ENCODE data around the gene MSRB3.
A peak's percentile ranks its signal among the peaks of the same experiment; 100 is the strongest.
"Not testable (repeated sequence)": the region's sequence is repeated elsewhere in the genome, so short reads cannot be mapped to it uniquely, and the experiment has no call there.

MSRB3 gene

DNA sequence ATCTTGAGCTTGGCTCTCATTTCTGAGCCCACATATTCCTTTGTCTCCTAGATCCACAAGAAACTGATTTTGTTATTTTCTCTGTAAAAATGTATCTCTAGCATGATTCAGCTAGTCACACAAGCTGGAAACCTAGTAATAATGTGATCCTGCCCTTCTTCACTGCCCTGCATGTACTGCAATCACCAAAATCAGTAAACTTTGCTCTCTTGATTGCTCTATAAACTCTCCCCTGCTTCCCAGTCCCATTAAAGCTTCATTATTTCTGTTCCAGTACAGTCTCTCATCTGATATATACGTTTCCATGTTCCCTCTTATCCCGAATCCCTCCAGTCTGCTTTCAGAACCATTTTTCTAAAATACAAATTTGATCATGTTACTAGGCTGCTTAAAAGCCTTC is 166.5 kb downstream of the MSRB3 start:
- H3K4me3 ChIP-seq: no peak overlapping the region
- peaks cover 8% of the 10 kb centered on the region for H3K4me1 ChIP-seq
- 0 out of 2 replicates have a peak, but pooled peaks cover 3% of the 10 kb centered on the region for H3K27me3 ChIP-seq (ENCODE audit: low read depth)
- no peak for DNase-seq (ENCODE audit: low spot score in 2 of 2)
- in situ Hi-C loops (cut with MboI; ENCODE audit: low sequenced_read_pairs): no loop called here
- H3K36me3 ChIP-seq (replicated peaks): no peaks in the 10 kb centered on the region
- no peaks in the 10 kb centered on the region for H3K9me3 ChIP-seq

GRCh38 chr12:65446901-65447300 is 168.4 kb downstream of the MSRB3 start:
- Histone ChIP-seq H3K9me3 (no peaks in the 10 kb centered on the region), H3K4me1 (peaks cover 21% of the 10 kb centered on the region), H3K27me3 (ENCODE audit: low read depth) (no peaks in the 10 kb centered on the region), H3K36me3 (replicated peaks) (no peaks in the 10 kb centered on the region), H3K4me3 (no peak overlapping the region)
- no peak for DNase-seq (ENCODE audit: low spot score in 2 of 2)
- in situ Hi-C loops (cut with MboI; ENCODE audit: low sequenced_read_pairs): no loop called here

DNA sequence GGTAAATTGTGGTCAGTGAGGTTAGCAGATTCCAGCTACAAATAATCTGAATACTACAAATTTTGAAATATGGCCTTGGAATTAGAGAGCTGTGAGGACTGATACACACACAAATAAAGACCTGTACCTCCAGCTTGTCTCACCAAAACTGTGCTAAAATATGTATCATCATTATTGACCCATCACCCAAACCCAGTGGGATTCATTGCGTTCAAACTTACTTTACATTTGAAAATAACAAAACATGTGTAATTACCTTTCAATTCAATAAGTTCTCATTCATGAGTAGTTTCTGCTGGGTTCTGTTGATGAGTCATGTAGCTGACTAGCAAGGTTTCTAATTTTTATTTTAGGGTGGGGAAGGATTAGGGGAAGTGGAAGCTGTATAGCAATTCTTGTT is 170.9 kb downstream of the MSRB3 start:
- DNase-seq (ENCODE audit: low spot score in 2 of 2): peak in 1 of 2 experiments; percentile 64
- Histone ChIP-seq H3K9me3 (no peaks in the 10 kb centered on the region), H3K27me3 (ENCODE audit: low read depth) (no peaks in the 10 kb centered on the region), H3K4me1 (peaks cover 21% of the 10 kb centered on the region), H3K4me3 (no peak overlapping the region), H3K36me3 (replicated peaks) (no peaks in the 10 kb centered on the region)
- in situ Hi-C loops (cut with MboI; ENCODE audit: low sequenced_read_pairs): no loop called here

DNA sequence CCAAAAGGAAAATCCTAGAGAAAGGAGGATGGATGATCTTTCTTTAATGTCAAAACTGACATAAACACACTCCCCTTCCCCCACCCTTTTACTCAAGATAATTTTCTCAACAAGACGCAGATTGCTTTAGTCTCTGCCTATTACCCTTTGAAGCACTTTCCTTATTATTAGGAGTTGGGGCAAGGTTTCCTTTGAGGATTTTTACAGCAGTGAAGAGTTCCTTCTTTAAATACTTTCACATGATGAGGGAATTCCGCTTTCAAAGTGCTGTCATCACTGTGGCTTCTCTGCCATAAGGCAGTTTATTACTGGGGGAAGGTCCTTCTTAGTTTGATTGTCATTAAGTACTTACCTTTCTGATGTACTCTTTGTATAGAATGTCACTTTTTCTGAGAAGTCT is 172.1 kb downstream of the MSRB3 start:
- peaks cover 21% of the 10 kb centered on the region for H3K4me1 ChIP-seq
- no peaks in the 10 kb centered on the region for H3K36me3 ChIP-seq (replicated peaks)
- in situ Hi-C loops (cut with MboI; ENCODE audit: low sequenced_read_pairs): no loop called here
- H3K4me3 ChIP-seq: no peak overlapping the region
- no peak for DNase-seq (ENCODE audit: low spot score in 2 of 2)
- H3K27me3 ChIP-seq (ENCODE audit: low read depth): no peaks in the 10 kb centered on the region
- H3K9me3 ChIP-seq: no peaks in the 10 kb centered on the region

- Histone ChIP-seq H3K4me1 (peaks cover 20% of the 10 kb centered on the region), H3K36me3 (replicated peaks) (no peaks in the 10 kb centered on the region), H3K4me3 (no peak overlapping the region), H3K27me3 (ENCODE audit: low read depth) (no peaks in the 10 kb centered on the region), H3K9me3 (no peaks in the 10 kb centered on the region)
- DNase-seq (ENCODE audit: low spot score in 2 of 2): no peak
- in situ Hi-C loops (cut with MboI; ENCODE audit: low sequenced_read_pairs): no loop called here
These were observed 175.8 kb downstream of the MSRB3 start for GRCh38 chr12:65454115-65454787.

- not testable (repeated sequence) for H3K4me1 ChIP-seq; H3K36me3 ChIP-seq (replicated peaks); H3K4me3 ChIP-seq; DNase-seq (ENCODE audit: low spot score in 2 of 2); H3K27me3 ChIP-seq (ENCODE audit: low read depth); H3K9me3 ChIP-seq
- in situ Hi-C loops (cut with MboI; ENCODE audit: low sequenced_read_pairs): loop anchor here (5.0 kb wide), 1 partner anchor 40 kb away; no protein-coding TSS in a partner anchor
These were observed 178.9 kb downstream of the MSRB3 start for GRCh38 chr12:65457341-65457740.

DNA sequence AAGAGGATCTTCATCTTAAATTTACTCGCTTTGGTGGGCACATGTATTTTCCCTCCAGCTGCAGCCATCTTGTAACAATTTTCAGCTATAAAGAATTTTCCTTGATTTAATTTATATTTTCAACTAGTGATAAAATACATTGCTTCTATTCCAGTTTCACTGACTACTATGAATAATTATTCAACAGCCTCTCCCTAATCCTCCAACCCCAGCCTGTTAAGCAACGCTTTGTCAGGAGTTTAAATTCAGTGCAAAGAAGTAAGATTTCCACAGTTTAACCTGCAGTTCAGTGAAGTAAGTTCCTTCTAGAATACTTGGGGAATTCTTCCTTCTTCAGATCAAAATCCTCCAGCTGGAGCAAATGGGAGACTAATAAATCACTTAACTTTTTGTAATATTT is 180.2 kb downstream of the MSRB3 start:
- H3K9me3 ChIP-seq: no peaks in the 10 kb centered on the region
- in situ Hi-C loops (cut with MboI; ENCODE audit: low sequenced_read_pairs): loop anchor here (5.0 kb wide), 1 partner anchor 41 kb away; no protein-coding TSS in a partner anchor
- no peaks in the 10 kb centered on the region for H3K4me1 ChIP-seq
- H3K4me3 ChIP-seq: no peak overlapping the region
- no peaks in the 10 kb centered on the region for H3K27me3 ChIP-seq (ENCODE audit: low read depth)
- H3K36me3 ChIP-seq (replicated peaks): no peaks in the 10 kb centered on the region
- no peak for DNase-seq (ENCODE audit: low spot score in 2 of 2)

- in situ Hi-C loops (cut with MboI; ENCODE audit: low sequenced_read_pairs): loop anchor here (5.0 kb wide), 1 partner anchor 42 kb away; no protein-coding TSS in a partner anchor
- no peaks in the 10 kb centered on the region for H3K36me3 ChIP-seq (replicated peaks)
These were observed 181.1 kb downstream of the MSRB3 start for GRCh38 chr12:65459545-65459944.

GRCh38 chr12:65460063-65460462 is 181.6 kb downstream of the MSRB3 start:
- no peak overlapping the region for H3K4me3 ChIP-seq
- H3K9me3 ChIP-seq: no peaks in the 10 kb centered on the region
- H3K36me3 ChIP-seq (replicated peaks): no peaks in the 10 kb centered on the region
- in situ Hi-C loops (cut with MboI; ENCODE audit: low sequenced_read_pairs): no loop called here
- no peaks in the 10 kb centered on the region for H3K27me3 ChIP-seq (ENCODE audit: low read depth)
- no peaks in the 10 kb centered on the region for H3K4me1 ChIP-seq
- DNase-seq (ENCODE audit: low spot score in 2 of 2): no peak

More at GRCh38 chr12:65459545-65459944, 181.1 kb downstream of the MSRB3 start:
- Histone ChIP-seq H3K27me3 (ENCODE audit: low read depth) (no peaks in the 10 kb centered on the region), H3K4me3 (no peak overlapping the region), H3K4me1 (no peaks in the 10 kb centered on the region), H3K9me3 (no peaks in the 10 kb centered on the region)
- no peak for DNase-seq (ENCODE audit: low spot score in 2 of 2)

DNA sequence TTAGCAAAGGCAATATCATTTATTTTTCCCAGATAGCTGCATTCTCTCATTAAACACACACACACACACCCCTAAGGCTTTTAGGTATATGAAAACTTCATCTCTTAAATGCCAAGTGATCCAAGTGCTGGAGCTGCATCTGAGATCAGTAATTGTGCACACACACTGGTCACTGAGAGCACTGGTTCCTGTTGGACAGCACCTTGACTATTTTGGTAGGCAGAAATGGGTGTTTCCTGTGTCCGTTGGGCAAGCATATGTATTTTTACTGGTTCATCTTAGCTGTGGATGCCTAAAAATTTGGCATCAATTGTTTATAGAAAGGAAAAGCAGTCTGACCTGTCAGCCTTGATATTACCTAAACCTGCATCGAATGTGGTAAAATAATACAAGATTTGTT is 182.5 kb downstream of the MSRB3 start:
- Histone ChIP-seq H3K9me3 (no peaks in the 10 kb centered on the region), H3K36me3 (replicated peaks) (no peaks in the 10 kb centered on the region), H3K27me3 (ENCODE audit: low read depth) (no peaks in the 10 kb centered on the region), H3K4me1 (no peaks in the 10 kb centered on the region), H3K4me3 (no peak overlapping the region)
- in situ Hi-C loops (cut with MboI; ENCODE audit: low sequenced_read_pairs): no loop called here
- no peak for DNase-seq (ENCODE audit: low spot score in 2 of 2)

- no peaks in the 10 kb centered on the region for H3K27me3 ChIP-seq (ENCODE audit: low read depth)
- DNase-seq (ENCODE audit: low spot score in 2 of 2): no peak
- in situ Hi-C loops (cut with MboI; ENCODE audit: low sequenced_read_pairs): no loop called here
- H3K36me3 ChIP-seq (replicated peaks): no peaks in the 10 kb centered on the region
- H3K9me3 ChIP-seq: no peaks in the 10 kb centered on the region
- no peak overlapping the region for H3K4me3 ChIP-seq
- no peaks in the 10 kb centered on the region for H3K4me1 ChIP-seq
These were observed 184.0 kb downstream of the MSRB3 start for GRCh38 chr12:65462484-65462883.

DNA sequence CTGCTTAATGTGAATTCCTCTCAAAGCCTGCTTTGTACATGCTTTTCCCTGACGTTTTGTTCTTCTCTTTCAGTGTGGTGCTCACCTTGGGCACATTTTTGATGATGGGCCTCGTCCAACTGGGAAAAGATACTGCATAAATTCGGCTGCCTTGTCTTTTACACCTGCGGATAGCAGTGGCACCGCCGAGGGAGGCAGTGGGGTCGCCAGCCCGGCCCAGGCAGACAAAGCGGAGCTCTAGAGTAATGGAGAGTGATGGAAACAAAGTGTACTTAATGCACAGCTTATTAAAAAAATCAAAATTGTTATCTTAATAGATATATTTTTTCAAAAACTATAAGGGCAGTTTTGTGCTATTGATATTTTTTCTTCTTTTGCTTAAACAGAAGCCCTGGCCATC is 184.6 kb downstream of the MSRB3 start:
- in situ Hi-C loops (cut with MboI; ENCODE audit: low sequenced_read_pairs): no loop called here
- Histone ChIP-seq H3K27me3 (ENCODE audit: low read depth) (no peaks in the 10 kb centered on the region), H3K4me1 (no peaks in the 10 kb centered on the region), H3K9me3 (no peaks in the 10 kb centered on the region), H3K36me3 (replicated peaks) (no peaks in the 10 kb centered on the region), H3K4me3 (no peak overlapping the region)
- no peak for DNase-seq (ENCODE audit: low spot score in 2 of 2)

DNA sequence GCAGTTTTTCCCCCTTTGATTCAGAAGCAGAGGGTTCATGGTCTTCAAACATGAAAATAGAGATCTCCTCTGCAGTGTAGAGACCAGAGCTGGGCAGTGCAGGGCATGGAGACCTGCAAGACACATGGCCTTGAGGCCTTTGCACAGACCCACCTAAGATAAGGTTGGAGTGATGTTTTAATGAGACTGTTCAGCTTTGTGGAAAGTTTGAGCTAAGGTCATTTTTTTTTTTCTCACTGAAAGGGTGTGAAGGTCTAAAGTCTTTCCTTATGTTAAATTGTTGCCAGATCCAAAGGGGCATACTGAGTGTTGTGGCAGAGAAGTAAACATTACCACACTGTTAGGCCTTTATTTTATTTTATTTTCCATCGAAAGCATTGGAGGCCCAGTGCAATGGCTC is 185.1 kb downstream of the MSRB3 start:
- in situ Hi-C loops (cut with MboI; ENCODE audit: low sequenced_read_pairs): no loop called here
- no peaks in the 10 kb centered on the region for H3K36me3 ChIP-seq (replicated peaks)
- H3K4me3 ChIP-seq: no peak overlapping the region
- no peaks in the 10 kb centered on the region for H3K27me3 ChIP-seq (ENCODE audit: low read depth)
- no peaks in the 10 kb centered on the region for H3K9me3 ChIP-seq
- DNase-seq (ENCODE audit: low spot score in 2 of 2): no peak
- H3K4me1 ChIP-seq: no peaks in the 10 kb centered on the region

DNA sequence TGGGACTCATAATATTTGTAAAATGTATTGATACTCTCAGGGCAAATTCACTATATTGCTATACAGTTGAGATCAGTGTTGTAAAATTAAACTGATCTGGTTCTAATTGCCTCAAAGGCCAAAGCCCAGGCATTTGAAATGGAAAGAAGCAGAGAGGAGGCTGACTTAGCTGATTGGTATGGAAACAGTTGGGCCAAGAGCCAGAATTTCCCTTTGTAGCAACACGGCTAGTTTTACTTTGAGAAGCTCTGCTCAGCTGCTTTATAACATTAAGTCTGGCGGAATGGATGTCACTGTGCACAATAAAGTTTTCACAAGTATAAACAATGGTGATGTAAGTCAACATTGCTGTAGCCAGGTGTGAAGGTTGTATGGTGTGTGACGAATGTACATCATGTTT is 186.4 kb downstream of the MSRB3 start:
- no peaks in the 10 kb centered on the region for H3K4me1 ChIP-seq
- no peaks in the 10 kb centered on the region for H3K36me3 ChIP-seq (replicated peaks)
- no peak for DNase-seq (ENCODE audit: low spot score in 2 of 2)
- H3K9me3 ChIP-seq: no peaks in the 10 kb centered on the region
- in situ Hi-C loops (cut with MboI; ENCODE audit: low sequenced_read_pairs): no loop called here
- H3K27me3 ChIP-seq (ENCODE audit: low read depth): no peaks in the 10 kb centered on the region
- H3K4me3 ChIP-seq: no peak overlapping the region
